WTC11 (cell line): ENCODE data around the gene ASCC3.

Experiments used
- FOXK1 ChIP-seq: sonication (generic); formaldehyde crosslinking; IDR thresholded peaks from 2 replicates; pipeline ENCODE4 v1.8.0; 2022; ENCODE audit warnings: mild to moderate bottlenecking, moderate library complexity, missing genetic modification reagents
- FOXP1 ChIP-seq: sonication (generic); formaldehyde crosslinking; IDR thresholded peaks from 2 replicates; pipeline ENCODE4 v1.8.0; 2022; ENCODE audit warnings: missing genetic modification reagents, mild to moderate bottlenecking, moderate library complexity, borderline replicate concordance
- NR1H2 ChIP-seq: sonication (generic); formaldehyde crosslinking; IDR thresholded peaks from 2 replicates; pipeline ENCODE4 v1.9.0; 2021; ENCODE audit warnings: mild to moderate bottlenecking, moderate library complexity, missing genetic modification reagents
- NR3C1 ChIP-seq: sonication (generic); formaldehyde crosslinking; conservative IDR thresholded peaks from 2 replicates; pipeline ENCODE4 v1.8.1; 2023; ENCODE audit warnings: low read depth, mild to moderate bottlenecking, missing genetic modification reagents
- TCF7 ChIP-seq: sonication (generic); formaldehyde crosslinking; IDR thresholded peaks from 2 replicates; pipeline ENCODE4 v1.8.0; 2022; ENCODE audit warnings: mild to moderate bottlenecking, low read depth, missing genetic modification reagents, moderate library complexity
- TEAD4 ChIP-seq: sonication (generic); formaldehyde crosslinking; IDR thresholded peaks from 2 replicates; pipeline ENCODE4 v1.8.0; 2022; ENCODE audit warnings: mild to moderate bottlenecking, missing genetic modification reagents
- ZNF416 ChIP-seq: fragments of 250-450 bp; sonication (Bioruptor Pico); IDR thresholded peaks from 2 replicates; pipeline ENCODE4 v1.9.0; 2021; ENCODE audit warnings: mild to moderate bottlenecking, inconsistent platforms
- TF ChIP-seq, protein P1 (sequence below): fragments of 200-600 bp; IDR thresholded peaks from 2 replicates; pipeline ENCODE4 v1.8.0; 2022; ENCODE audit warnings: antibody characterized with exemption
- TF ChIP-seq, protein P2 (sequence below): sonication (generic); formaldehyde crosslinking; IDR thresholded peaks from 2 replicates; pipeline ENCODE4 v1.8.1; 2023; ENCODE audit warnings: mild to moderate bottlenecking, missing genetic modification reagents, moderate library complexity
- TF ChIP-seq, protein P3 (sequence below): sonication (generic); formaldehyde crosslinking; IDR thresholded peaks from 2 replicates; pipeline ENCODE4 v1.8.1; 2023; ENCODE audit warnings: mild to moderate bottlenecking, missing genetic modification reagents, moderate library complexity
- TF ChIP-seq, protein P4 (sequence below): sonication (generic); formaldehyde crosslinking; conservative IDR thresholded peaks from 2 replicates; pipeline ENCODE4 v1.8.1; 2022; ENCODE audit warnings: mild to moderate bottlenecking, missing genetic modification reagents

DNA sequence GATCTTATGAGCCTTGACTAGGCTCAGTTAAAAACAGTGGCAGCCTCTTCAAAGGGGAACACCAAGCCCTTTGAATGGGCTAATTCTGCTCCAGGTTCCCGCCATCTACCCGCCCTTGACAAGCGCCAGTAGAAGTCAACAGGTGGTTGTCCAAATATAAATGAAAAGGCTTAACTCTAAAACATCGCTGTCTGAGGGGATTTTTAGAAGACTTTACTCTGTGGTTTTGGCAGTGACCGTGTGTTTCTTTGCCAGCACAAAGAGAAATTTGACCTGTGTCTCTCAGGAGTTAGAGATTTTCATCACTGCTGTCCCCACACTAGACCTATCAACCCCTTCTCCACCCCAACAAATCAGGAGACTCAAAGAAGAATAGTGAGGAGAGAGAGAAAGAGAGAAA lies 396.7 kb downstream of the ASCC3 start:
- TF ChIP-seq, protein P1, sequence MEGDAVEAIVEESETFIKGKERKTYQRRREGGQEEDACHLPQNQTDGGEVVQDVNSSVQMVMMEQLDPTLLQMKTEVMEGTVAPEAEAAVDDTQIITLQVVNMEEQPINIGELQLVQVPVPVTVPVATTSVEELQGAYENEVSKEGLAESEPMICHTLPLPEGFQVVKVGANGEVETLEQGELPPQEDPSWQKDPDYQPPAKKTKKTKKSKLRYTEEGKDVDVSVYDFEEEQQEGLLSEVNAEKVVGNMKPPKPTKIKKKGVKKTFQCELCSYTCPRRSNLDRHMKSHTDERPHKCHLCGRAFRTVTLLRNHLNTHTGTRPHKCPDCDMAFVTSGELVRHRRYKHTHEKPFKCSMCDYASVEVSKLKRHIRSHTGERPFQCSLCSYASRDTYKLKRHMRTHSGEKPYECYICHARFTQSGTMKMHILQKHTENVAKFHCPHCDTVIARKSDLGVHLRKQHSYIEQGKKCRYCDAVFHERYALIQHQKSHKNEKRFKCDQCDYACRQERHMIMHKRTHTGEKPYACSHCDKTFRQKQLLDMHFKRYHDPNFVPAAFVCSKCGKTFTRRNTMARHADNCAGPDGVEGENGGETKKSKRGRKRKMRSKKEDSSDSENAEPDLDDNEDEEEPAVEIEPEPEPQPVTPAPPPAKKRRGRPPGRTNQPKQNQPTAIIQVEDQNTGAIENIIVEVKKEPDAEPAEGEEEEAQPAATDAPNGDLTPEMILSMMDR, result no peak
- no peak for TF ChIP-seq NR1H2 (CRISPR knock-in tag)
- no peak for TF ChIP-seq TCF7 (CRISPR knock-in tag)
- TF ChIP-seq, protein P2, sequence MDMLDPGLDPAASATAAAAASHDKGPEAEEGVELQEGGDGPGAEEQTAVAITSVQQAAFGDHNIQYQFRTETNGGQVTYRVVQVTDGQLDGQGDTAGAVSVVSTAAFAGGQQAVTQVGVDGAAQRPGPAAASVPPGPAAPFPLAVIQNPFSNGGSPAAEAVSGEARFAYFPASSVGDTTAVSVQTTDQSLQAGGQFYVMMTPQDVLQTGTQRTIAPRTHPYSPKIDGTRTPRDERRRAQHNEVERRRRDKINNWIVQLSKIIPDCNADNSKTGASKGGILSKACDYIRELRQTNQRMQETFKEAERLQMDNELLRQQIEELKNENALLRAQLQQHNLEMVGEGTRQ, result no peak
- no peak for TF ChIP-seq FOXP1 (CRISPR knock-in tag)
- TF ChIP-seq NR3C1 (CRISPR knock-in tag), result no peak
- TF ChIP-seq FOXK1 (CRISPR knock-in tag), result no peak
- no peak for TF ChIP-seq TEAD4 (CRISPR knock-in tag)
- TF ChIP-seq, protein P3, sequence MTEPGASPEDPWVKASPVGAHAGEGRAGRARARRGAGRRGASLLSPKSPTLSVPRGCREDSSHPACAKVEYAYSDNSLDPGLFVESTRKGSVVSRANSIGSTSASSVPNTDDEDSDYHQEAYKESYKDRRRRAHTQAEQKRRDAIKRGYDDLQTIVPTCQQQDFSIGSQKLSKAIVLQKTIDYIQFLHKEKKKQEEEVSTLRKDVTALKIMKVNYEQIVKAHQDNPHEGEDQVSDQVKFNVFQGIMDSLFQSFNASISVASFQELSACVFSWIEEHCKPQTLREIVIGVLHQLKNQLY (CRISPR knock-in tag), result no peak
- TF ChIP-seq, protein P4, sequence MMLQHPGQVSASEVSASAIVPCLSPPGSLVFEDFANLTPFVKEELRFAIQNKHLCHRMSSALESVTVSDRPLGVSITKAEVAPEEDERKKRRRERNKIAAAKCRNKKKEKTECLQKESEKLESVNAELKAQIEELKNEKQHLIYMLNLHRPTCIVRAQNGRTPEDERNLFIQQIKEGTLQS (CRISPR knock-in tag), result no peak
- no peak for TF ChIP-seq ZNF416
